Measurements from ENCODE around the gene CSTF2. TPM values are rescaled to one million over a fixed set of nuclear protein-coding genes. Genes with fewer than 3 reads are reported as not detected.

Gene CSTF2
- total RNA-seq, 1 experiment from 2014 or later = 28.3 TPM

- Histone ChIP-seq H3K4me1 (replicated peaks) (no peaks in the 10 kb centered on the region), H3K27me3 (replicated peaks) (no peaks in the 10 kb centered on the region), H3K9me3 (replicated peaks) (no peaks in the 10 kb centered on the region), H3K27ac (no peak overlapping the region), H3K36me3 (peaks cover 4% of the 10 kb centered on the region), H3K4me3 (no peak overlapping the region)
- no peak for DNase-seq (ENCODE audit: low read depth in 1 of 2, low spot score in 2 of 2)
Measured at GRCh38 chrX:100831219-100831946, 11.2 kb downstream of the CSTF2 start.

GRCh38 chrX:100850317-100850716 is 30.1 kb downstream of the CSTF2 start:
- Histone ChIP-seq H3K4me3 (no peak overlapping the region), H3K36me3 (no peaks in the 10 kb centered on the region), H3K27ac (no peak overlapping the region), H3K27me3 (replicated peaks) (no peaks in the 10 kb centered on the region), H3K4me1 (replicated peaks) (no peaks in the 10 kb centered on the region), H3K9me3 (replicated peaks) (no peaks in the 10 kb centered on the region)
- DNase-seq (ENCODE audit: low read depth in 1 of 2, low spot score in 2 of 2) = no peak

- Histone ChIP-seq H3K4me3 (no peak overlapping the region), H3K4me1 (replicated peaks) (no peaks in the 10 kb centered on the region), H3K36me3 (no peaks in the 10 kb centered on the region), H3K27me3 (replicated peaks) (no peaks in the 10 kb centered on the region), H3K27ac (no peak overlapping the region), H3K9me3 (replicated peaks) (no peaks in the 10 kb centered on the region)
- no peak for DNase-seq (ENCODE audit: low read depth in 1 of 2, low spot score in 2 of 2)
Measured at GRCh38 chrX:100852810-100853209, 32.6 kb downstream of the CSTF2 start.

GRCh38 chrX:100863326-100863864 is 43.2 kb downstream of the CSTF2 start:
- no peaks in the 10 kb centered on the region for H3K27me3 ChIP-seq (replicated peaks)
- H3K9me3 ChIP-seq (replicated peaks) = no peaks in the 10 kb centered on the region
- H3K27ac ChIP-seq = no peak overlapping the region
- DNase-seq (ENCODE audit: low read depth in 1 of 2, low spot score in 2 of 2) = no peak
- H3K4me1 ChIP-seq (replicated peaks) = no peaks in the 10 kb centered on the region
- H3K4me3 ChIP-seq = no peak overlapping the region
- no peaks in the 10 kb centered on the region for H3K36me3 ChIP-seq

- no peaks in the 10 kb centered on the region for H3K4me1 ChIP-seq (replicated peaks)
- no peak overlapping the region for H3K27ac ChIP-seq
- no peaks in the 10 kb centered on the region for H3K36me3 ChIP-seq
- H3K4me3 ChIP-seq = no peak overlapping the region
- H3K9me3 ChIP-seq (replicated peaks) = no peaks in the 10 kb centered on the region
- H3K27me3 ChIP-seq (replicated peaks) = no peaks in the 10 kb centered on the region
- DNase-seq (ENCODE audit: low read depth in 1 of 2, low spot score in 2 of 2) = no peak
Measured at GRCh38 chrX:100864657-100865391, 44.6 kb downstream of the CSTF2 start.

GRCh38 chrX:100868273-100868672 is 48.1 kb downstream of the CSTF2 start:
- Histone ChIP-seq H3K9me3 (replicated peaks) (no peaks in the 10 kb centered on the region), H3K27ac (no peak overlapping the region)

GRCh38 chrX:100870527-100870926 is 50.3 kb downstream of the CSTF2 start:
- H3K36me3 ChIP-seq = no peaks in the 10 kb centered on the region
- H3K4me1 ChIP-seq (replicated peaks) = no peaks in the 10 kb centered on the region
- no peak overlapping the region for H3K4me3 ChIP-seq
- H3K27me3 ChIP-seq (replicated peaks) = no peaks in the 10 kb centered on the region
- no peak for DNase-seq (ENCODE audit: low read depth in 1 of 2, low spot score in 2 of 2)
- no peak overlapping the region for H3K27ac ChIP-seq
- no peaks in the 10 kb centered on the region for H3K9me3 ChIP-seq (replicated peaks)

More at GRCh38 chrX:100868273-100868672, 48.1 kb downstream of the CSTF2 start:
- Histone ChIP-seq H3K36me3 (no peaks in the 10 kb centered on the region), H3K4me3 (no peak overlapping the region), H3K4me1 (replicated peaks) (no peaks in the 10 kb centered on the region), H3K27me3 (replicated peaks) (no peaks in the 10 kb centered on the region)
- no peak for DNase-seq (ENCODE audit: low read depth in 1 of 2, low spot score in 2 of 2)

GRCh38 chrX:100871594-100872560 is 51.7 kb downstream of the CSTF2 start:
- Histone ChIP-seq H3K4me1 (replicated peaks) (no peaks in the 10 kb centered on the region), H3K27ac (no peak overlapping the region), H3K36me3 (no peaks in the 10 kb centered on the region), H3K9me3 (replicated peaks) (no peaks in the 10 kb centered on the region), H3K4me3 (no peak overlapping the region), H3K27me3 (replicated peaks) (no peaks in the 10 kb centered on the region)
- DNase-seq (ENCODE audit: low read depth in 1 of 2, low spot score in 2 of 2) = no peak

GRCh38 chrX:100874325-100874724 is 54.1 kb downstream of the CSTF2 start, which contains the start of gene NOX1:
Gene NOX1, minus strand, starts transcription at chrX:100874359. Its CDS starts 220 bp downstream, at chrX:100874139.
- Histone ChIP-seq H3K27ac (no peak within 1 kb of the TSS), H3K4me3 (no peak within 1 kb of the TSS), H3K36me3 (no peaks in the 10 kb centered on the region), H3K4me1 (replicated peaks) (no peaks in the 10 kb centered on the region), H3K27me3 (replicated peaks) (no peaks in the 10 kb centered on the region), H3K9me3 (replicated peaks) (no peaks in the 10 kb centered on the region)
- no peak for DNase-seq (ENCODE audit: low read depth in 1 of 2, low spot score in 2 of 2)

GRCh38 chrX:100880368-100880767 is 60.2 kb downstream of the CSTF2 start:
- Histone ChIP-seq H3K4me1 (replicated peaks) (no peaks in the 10 kb centered on the region), H3K9me3 (replicated peaks) (no peaks in the 10 kb centered on the region), H3K4me3 (no peak overlapping the region), H3K27ac (no peak overlapping the region), H3K27me3 (replicated peaks) (no peaks in the 10 kb centered on the region), H3K36me3 (no peaks in the 10 kb centered on the region)
- no peak for DNase-seq (ENCODE audit: low read depth in 1 of 2, low spot score in 2 of 2)

GRCh38 chrX:100883654-100884053 is 63.5 kb downstream of the CSTF2 start:
- no peaks in the 10 kb centered on the region for H3K4me1 ChIP-seq (replicated peaks)
- DNase-seq (ENCODE audit: low read depth in 1 of 2, low spot score in 2 of 2) = no peak
- H3K27me3 ChIP-seq (replicated peaks) = no peaks in the 10 kb centered on the region
- H3K9me3 ChIP-seq (replicated peaks) = no peaks in the 10 kb centered on the region
- H3K27ac ChIP-seq = no peak overlapping the region
- no peaks in the 10 kb centered on the region for H3K36me3 ChIP-seq
- H3K4me3 ChIP-seq = no peak overlapping the region

Data from SJSA1 (cell line).